HG02981 (cell line): ENCODE measurements around the gene TNFRSF21.
A peak's percentile ranks its signal among the peaks of the same experiment; 100 is the strongest.
"Not testable (repeated sequence)": the region's sequence is repeated elsewhere in the genome, so short reads cannot be mapped to it uniquely, and the experiment has no call there.

Source experiments
- ATAC-seq: cut with Tn5 transposase; IDR thresholded peaks from one replicate; pipeline ENCODE4 v1.9.1; 2021; ENCODE audit warnings: mild to moderate bottlenecking, moderate library complexity; ENCODE audit not compliant: unreplicated experiment

TNFRSF21 gene

DNA sequence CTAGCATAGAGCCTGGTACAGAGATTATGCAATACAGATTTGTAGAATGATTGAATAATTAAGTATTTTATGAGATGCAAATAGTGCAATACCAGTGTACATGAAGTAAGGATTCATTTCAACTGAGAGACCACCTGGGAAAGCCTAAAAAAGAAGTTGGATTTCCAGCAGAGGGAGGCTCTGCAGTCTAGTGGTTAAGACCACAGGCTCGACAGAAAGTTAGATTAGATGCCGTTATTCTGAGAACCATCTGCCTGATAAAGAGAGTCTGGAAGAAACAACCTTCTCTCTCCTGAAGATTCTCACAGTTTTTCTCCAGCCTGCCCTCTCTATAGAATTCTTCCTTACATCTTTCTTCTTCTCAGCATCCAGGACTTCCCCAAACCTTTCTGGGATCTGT is 13.6 kb upstream of the TNFRSF21 start:
- no peak for ATAC-seq

DNA sequence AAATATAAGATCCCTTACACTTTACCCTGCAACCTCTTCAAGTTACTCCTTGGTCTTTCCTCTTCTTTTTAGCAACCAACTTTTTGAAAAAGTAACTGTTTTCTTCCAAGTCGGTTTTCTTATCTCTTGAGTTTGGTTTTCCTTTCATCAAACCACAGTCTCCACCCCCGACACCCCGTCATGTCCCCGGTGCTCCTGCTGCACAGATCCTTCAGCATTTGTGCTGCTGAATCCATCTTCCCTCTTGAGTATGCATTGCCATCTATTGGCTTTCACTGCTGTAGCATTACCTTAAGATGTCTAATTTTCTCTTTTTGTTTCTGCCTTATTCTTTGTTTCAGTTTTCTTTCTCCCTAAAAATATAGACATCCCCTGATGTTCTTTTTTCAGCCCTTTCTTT is 11.9 kb upstream of the TNFRSF21 start:
- ATAC-seq = no peak

- no peak for ATAC-seq
Measured at GRCh38 chr6:47319867-47320266, 10.2 kb upstream of the TNFRSF21 start.

GRCh38 chr6:47319382-47319781 is 9.7 kb upstream of the TNFRSF21 start:
- ATAC-seq = no peak

DNA sequence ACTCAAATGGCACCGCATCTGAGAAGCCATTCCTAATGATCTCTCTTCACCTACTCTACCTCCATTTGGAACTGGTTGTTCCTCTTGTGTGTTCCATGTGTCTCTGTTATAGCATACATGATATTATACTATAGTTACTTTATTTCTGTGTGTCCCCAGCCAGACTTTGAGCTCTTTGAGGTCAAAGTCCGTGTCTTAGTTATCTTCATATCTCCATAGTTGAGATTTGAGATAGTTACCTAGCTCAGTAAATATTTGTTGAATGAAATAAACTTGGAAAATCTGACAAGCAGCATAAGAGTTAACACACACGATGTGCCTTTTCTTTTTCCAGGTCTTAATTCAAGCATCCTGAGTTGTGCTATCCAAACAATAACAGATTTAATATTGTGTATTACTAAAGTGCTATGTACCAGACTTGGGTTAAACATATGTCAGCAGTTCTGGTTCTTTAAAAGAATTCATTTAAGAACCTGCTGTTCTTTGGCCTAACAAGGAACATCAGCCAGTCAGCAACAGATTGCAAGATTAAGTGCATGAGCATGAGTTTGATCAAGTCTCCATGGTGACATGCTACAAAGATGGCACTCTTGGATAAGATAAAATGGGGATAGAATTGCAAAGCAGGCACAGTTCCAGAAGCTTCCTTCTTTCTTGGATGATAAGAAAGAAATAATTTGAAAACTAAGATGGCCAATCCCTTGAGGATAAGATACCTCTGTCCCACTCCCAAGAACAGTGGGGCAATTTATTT is 8.7 kb upstream of the TNFRSF21 start:
- no peak for ATAC-seq

DNA sequence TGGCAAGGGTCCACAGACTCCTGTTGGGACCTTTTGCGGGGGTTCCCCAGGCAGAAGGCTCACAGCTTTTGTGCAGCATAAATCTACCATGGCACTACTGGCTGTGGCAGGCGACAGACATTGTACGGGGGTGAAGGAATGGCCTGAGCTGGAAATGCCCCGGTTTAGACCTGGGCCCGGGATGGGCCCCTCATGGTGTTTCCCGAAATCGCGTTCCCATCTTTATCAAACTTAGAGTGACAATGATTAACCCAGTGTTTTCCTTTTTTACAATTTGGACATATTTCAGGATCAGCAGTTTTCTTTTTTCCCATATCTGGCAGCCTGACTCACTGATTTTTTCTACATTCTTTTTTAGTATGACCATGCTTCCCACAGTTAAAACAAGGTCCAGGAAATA is 5.5 kb upstream of the TNFRSF21 start:
- ATAC-seq = not testable (repeated sequence)

- peak; percentile 4 for ATAC-seq
Measured at GRCh38 chr6:47310131-47310480, 401 bp upstream of the TNFRSF21 start.

DNA sequence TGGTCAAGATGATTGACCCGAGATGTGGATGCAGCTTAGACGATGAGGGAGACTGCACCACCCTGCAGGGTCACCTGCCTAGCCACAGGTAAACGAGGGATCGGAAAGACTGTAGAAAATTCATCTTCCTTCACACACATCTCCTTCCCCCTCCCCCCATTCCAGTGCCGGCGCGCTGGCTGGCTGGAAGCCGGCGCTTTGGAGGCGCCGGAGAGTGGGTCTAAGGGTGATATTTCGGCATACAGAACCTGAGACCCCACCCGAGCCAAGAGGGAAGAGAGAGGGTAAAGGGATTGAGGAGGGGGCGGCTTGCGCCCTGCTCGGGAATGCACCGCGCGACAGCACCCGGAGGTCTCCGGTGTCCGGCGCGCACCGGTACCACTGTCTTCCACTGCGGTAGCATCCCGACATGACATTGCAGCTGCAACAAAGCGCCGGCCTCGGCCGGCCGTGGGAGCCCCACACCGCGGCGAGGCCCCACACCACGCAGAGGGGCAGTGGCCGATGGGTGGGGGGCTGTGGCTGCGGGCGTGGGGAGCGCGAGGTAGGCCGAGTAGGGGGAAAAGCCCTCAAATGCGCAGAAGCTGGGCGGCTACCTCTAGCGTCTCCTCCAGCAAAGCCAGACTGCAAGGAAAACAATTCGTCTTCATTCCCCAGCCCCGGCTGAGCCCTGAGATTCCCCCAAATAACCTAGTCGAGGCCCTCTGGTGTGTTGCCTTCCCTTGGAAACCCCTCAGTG is 984 bp downstream of the TNFRSF21 start:
- ATAC-seq = peak; percentile 6

DNA sequence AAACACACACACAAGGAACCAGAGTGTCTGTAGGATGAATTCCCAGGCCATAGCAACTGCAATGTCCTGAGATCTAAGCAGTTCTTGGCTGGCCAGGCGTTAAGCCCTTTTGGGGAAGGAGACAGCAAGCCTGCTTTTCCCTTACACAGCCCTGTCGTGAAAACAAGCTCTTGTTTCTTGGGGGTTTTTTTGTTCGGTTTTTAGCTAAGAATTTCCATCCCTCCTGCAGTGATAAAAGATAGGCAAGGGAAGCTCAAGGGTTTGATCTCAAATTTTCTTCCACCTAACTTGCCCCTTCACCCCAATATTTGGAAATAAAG is 1.5 kb downstream of the TNFRSF21 start:
- ATAC-seq = no peak

- ATAC-seq = no peak
Measured at GRCh38 chr6:47307362-47308197, 2.1 kb downstream of the TNFRSF21 start.

GRCh38 chr6:47306887-47307286 is 2.8 kb downstream of the TNFRSF21 start:
- no peak for ATAC-seq

DNA sequence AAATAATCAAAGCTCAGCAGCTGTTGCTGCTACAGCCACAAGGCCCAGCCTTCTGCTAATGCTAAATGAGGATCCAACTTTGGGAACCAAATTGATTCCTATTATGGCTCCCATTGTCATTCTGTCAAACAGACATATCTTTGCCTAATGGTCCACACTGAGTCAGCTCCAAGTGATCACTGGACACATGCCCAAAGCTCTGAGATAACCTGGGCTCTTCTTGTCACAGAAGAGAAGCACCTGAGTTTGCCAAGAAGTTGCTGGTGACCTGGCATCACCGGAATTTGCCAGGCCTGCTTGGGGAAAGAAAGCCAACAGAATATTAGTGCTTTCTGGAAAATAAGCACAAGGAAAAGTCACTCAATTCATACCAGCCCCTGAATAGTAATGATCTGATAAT is 5.8 kb downstream of the TNFRSF21 start:
- no peak for ATAC-seq

- peak; percentile 56 for ATAC-seq
Measured at GRCh38 chr6:47303342-47303741, 6.4 kb downstream of the TNFRSF21 start.

DNA sequence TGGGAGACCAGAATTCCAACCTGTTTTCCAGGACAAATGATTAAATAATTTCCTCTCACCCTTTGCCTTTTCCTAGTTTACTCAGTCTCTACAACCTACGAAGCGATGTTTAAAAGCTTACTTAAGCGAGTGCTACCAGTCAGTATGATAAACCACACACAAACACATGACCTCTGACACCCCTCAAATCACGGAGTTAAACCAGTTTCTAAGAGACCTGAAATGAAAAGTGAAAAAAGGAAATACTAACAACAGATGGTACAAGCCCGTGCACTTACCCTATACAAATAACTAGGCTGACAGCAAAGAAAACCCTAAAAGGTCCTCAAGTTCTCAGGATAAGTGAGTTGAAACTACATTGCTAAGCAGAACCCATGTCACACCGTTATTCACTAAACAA is 7.7 kb downstream of the TNFRSF21 start:
- ATAC-seq = peak; percentile 41

GRCh38 chr6:47301441-47301840 is 8.3 kb downstream of the TNFRSF21 start:
- ATAC-seq = no peak

DNA sequence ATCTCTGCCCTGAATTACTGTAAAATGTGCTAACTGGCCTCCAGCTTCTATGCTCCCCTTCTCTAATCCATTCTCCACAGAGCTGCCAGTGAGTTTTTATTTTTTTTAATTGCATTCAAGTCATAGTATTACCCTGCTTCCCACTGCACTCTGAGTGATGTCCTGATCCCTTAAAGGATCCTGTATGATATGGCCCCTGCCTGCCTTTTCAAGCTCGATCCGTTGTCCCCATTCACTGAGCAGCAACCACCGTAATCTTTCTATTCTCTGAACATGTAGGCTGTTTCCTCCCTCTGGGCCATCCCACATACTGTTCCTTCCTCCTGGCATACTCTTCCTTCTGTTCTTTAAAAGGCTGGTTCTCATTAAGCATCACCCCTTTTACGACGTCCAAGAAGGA is 9.3 kb downstream of the TNFRSF21 start:
- ATAC-seq = no peak

GRCh38 chr6:47299965-47300364 is 9.7 kb downstream of the TNFRSF21 start:
- no peak for ATAC-seq

- no peak for ATAC-seq
Measured at GRCh38 chr6:47298475-47298874, 11.2 kb downstream of the TNFRSF21 start.

- ATAC-seq = no peak
Measured at GRCh38 chr6:47294990-47295389, 14.7 kb downstream of the TNFRSF21 start.

DNA sequence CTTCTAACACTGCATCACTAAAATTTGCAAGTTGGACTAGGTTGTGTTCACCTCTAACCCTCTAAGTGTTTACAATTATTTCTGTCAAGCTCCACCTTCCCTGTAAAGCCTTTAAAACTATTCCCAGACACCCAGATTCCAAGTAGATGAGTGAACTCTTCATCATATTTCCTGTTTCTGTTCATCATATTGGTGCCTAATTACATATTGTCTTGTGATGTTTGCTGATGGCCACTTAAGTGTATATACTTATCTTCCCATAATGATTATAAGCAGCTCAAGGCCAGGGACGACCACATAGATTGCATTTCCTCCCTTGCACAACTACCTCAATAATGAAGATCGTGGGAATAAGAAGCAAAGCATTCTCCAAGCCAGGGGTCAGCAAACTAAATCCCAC is 16.8 kb downstream of the TNFRSF21 start:
- no peak for ATAC-seq

DNA sequence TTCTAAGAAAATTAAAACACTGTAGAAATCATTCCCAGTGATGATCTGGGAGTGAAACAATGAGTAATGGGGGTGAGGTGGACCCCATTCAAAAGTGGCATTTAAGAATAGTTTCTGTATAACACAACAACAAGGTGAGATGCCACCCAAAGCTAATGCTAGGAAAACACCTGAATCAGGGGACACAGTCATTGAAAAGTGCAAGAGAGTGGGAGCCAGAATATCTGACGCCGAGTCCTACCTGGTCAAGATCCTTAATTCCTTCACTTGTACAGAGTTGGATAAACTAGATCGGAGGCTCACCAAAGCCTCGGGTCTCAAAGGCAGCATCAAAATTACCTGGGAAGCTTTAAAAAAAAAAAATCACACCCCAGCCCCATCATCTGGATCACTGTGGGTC is 17.7 kb downstream of the TNFRSF21 start:
- no peak for ATAC-seq
